ENCODE measurements around the gene SLC35B2. TPM values are rescaled to one million over a fixed set of nuclear protein-coding genes. Genes with fewer than 3 reads are reported as not detected.

SLC35B2 gene

DNA sequence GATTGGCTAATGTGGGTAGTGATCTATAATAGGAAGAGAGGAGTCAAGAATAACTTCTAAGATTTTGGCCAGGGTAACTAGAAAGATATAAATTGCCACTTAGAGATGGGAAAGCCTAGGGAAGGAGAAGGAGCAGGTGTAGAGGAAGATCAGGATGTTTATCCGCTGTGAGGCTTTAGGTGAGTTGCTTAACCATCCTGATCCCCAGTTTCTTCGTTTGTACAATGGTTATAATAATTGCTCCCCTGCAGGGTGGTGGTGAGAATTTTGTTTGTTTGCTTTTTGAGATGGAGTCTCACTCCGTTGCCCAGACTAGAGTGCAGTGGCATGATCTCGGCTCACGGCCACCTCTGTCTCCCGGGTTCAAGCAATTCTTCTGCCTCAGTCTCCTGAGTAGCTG lies 43.0 kb downstream of the SLC35B2 start:
- WGBS, 2 donors (ENCODE audit: extremely low coverage in 2 of 2, insufficient read length in 2 of 2, insufficient replicate concordance in 1 of 2) = no CpG with 5 or more reads among the region's 6 CpGs
- DNase-seq (ENCODE audit: low spot score) = no peak

DNA sequence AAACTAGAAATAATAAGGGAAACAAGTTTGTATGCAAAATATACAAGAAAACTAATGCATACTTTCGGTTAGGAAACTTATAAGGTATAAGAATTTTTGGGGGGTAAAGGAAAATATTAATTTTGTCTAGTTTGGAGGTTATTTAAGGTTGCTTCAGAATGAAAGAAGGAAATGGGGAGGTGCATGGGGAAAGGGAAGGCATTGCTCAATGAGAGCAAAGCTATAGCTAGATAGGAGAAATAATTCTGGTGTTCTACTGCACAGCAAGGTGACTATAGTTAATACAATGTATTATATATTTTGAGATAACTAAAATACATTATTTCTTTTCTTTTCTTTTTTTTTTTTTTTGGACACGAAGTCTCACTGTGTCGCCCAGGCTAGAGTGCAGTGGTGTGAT lies 46.0 kb downstream of the SLC35B2 start:
- Histone ChIP-seq H2AFZ (ENCODE audit: low read length) (no peak overlapping the region), H4K91ac (ENCODE audit: low read depth, low read length, poor library complexity) (no peak overlapping the region), H3K14ac (ENCODE audit: low read length) (no peak overlapping the region), H3K9ac (ENCODE audit: low read depth, low read length, poor library complexity) (no peak overlapping the region), H3K9me3 (replicated peaks in 1 of 2; ENCODE audit: control insufficient read depth in 2 of 2, insufficient read depth in 1 of 2, low read depth in 1 of 2, low read length in 2 of 2) (no peaks in the 10 kb centered on the region), H3K36me3 (replicated peaks in 1 of 2; ENCODE audit: control insufficient read depth in 2 of 2, insufficient read depth in 2 of 2, low read length in 2 of 2) (no peaks in the 10 kb centered on the region), H4K8ac (ENCODE audit: low read depth, low read length) (no peak overlapping the region), H2AK5ac (ENCODE audit: low read depth, low read length) (no peak overlapping the region), H3K4me3 (ENCODE audit: low read length in 2 of 2) (no peak overlapping the region), H3K4me2 (ENCODE audit: insufficient read depth, low read length, poor library complexity, severe bottlenecking) (no peak overlapping the region), H3K4me1 (ENCODE audit: control insufficient read depth in 2 of 2, insufficient read depth in 1 of 2, low read depth in 1 of 2, low read length in 2 of 2) (peaks cover 5 to 6% of the 10 kb centered on the region in 2 donors), H3K27ac (replicated peaks; ENCODE audit: low read length) (no peak overlapping the region), H2BK12ac (ENCODE audit: low read length) (no peak overlapping the region), H3K18ac (ENCODE audit: low read length) (no peak overlapping the region), H2BK15ac (ENCODE audit: low read length) (no peak overlapping the region), H3K4ac (ENCODE audit: low read length) (no peak overlapping the region), H3K23ac (ENCODE audit: low read depth, low read length, poor library complexity) (no peak overlapping the region), H3K27me3 (ENCODE audit: control insufficient read depth in 3 of 3, insufficient read depth in 3 of 3, low read depth in 1 of 3, low read length in 3 of 3) (no peaks in the 10 kb centered on the region), H2BK5ac (ENCODE audit: low read length) (no peak overlapping the region), H2BK120ac (ENCODE audit: low read depth, low read length) (no peak overlapping the region), H3K79me1 (ENCODE audit: low read depth, low read length) (no peaks in the 10 kb centered on the region)
- 100% methylated on average over 1 of the region's 3 CpGs; no CpG with 5 or more reads in 1 of the 2 donors for WGBS, 2 donors (ENCODE audit: extremely low coverage in 2 of 2, insufficient read length in 2 of 2, insufficient replicate concordance in 1 of 2)
- no peak for DNase-seq (ENCODE audit: low spot score)

More for the DNA sequence above, 43.0 kb downstream of the SLC35B2 start:
- no peak overlapping the region for H3K14ac ChIP-seq (ENCODE audit: low read length)
- H4K8ac ChIP-seq (ENCODE audit: low read depth, low read length) = no peak overlapping the region
- H3K27ac ChIP-seq (replicated peaks; ENCODE audit: low read length) = no peak overlapping the region
- H3K4me2 ChIP-seq (ENCODE audit: insufficient read depth, low read length, poor library complexity, severe bottlenecking) = no peak overlapping the region
- no peak overlapping the region for H2AK5ac ChIP-seq (ENCODE audit: low read depth, low read length)
- H3K27me3 ChIP-seq (ENCODE audit: control insufficient read depth in 3 of 3, insufficient read depth in 3 of 3, low read depth in 1 of 3, low read length in 3 of 3) = no peaks in the 10 kb centered on the region
- H3K23ac ChIP-seq (ENCODE audit: low read depth, low read length, poor library complexity) = no peak overlapping the region
- peaks cover 22 to 23% of the 10 kb centered on the region in 2 donors for H3K4me1 ChIP-seq (ENCODE audit: control insufficient read depth in 2 of 2, insufficient read depth in 1 of 2, low read depth in 1 of 2, low read length in 2 of 2)
- no peak overlapping the region for H3K4me3 ChIP-seq (ENCODE audit: low read length in 2 of 2)
- no peaks in the 10 kb centered on the region for H3K79me1 ChIP-seq (ENCODE audit: low read depth, low read length)
- no peak overlapping the region for H2BK12ac ChIP-seq (ENCODE audit: low read length)
- no peak overlapping the region for H3K9ac ChIP-seq (ENCODE audit: low read depth, low read length, poor library complexity)
- no peak overlapping the region for H3K4ac ChIP-seq (ENCODE audit: low read length)
- H3K36me3 ChIP-seq (replicated peaks in 1 of 2; ENCODE audit: control insufficient read depth in 2 of 2, insufficient read depth in 2 of 2, low read length in 2 of 2) = no peaks in the 10 kb centered on the region
- no peak overlapping the region for H2BK15ac ChIP-seq (ENCODE audit: low read length)
- H3K18ac ChIP-seq (ENCODE audit: low read length) = no peak overlapping the region
- H2BK5ac ChIP-seq (ENCODE audit: low read length) = no peak overlapping the region
- no peak overlapping the region for H2BK120ac ChIP-seq (ENCODE audit: low read depth, low read length)
- H2AFZ ChIP-seq (ENCODE audit: low read length) = no peak overlapping the region
- H4K91ac ChIP-seq (ENCODE audit: low read depth, low read length, poor library complexity) = no peak overlapping the region
- H3K9me3 ChIP-seq (replicated peaks in 1 of 2; ENCODE audit: control insufficient read depth in 2 of 2, insufficient read depth in 1 of 2, low read depth in 1 of 2, low read length in 2 of 2) = no peaks in the 10 kb centered on the region

DNA sequence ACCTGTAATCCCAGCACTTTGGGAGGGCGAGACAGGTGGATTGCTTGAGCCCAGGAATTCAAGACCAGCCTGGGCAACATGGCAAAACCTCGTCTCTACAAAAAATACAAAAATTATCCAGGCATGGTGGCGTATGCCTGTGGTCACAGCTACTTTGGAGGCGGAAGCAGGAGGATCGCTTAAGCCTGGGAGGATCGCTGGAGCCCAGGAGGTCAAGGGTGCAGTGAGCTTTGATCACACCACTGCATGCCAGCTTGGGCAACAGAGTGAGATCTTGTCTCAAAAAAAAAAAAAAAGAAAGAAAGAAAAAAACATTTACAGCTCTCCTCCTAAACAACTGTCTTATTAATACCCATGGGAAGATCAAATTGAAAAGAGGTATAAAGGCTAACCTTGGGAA lies 49.4 kb downstream of the SLC35B2 start:
- H3K27me3 ChIP-seq (ENCODE audit: control insufficient read depth in 3 of 3, insufficient read depth in 3 of 3, low read depth in 1 of 3, low read length in 3 of 3) = no peaks in the 10 kb centered on the region
- no peak overlapping the region for H3K4me2 ChIP-seq (ENCODE audit: insufficient read depth, low read length, poor library complexity, severe bottlenecking)
- no peak overlapping the region for H4K8ac ChIP-seq (ENCODE audit: low read depth, low read length)
- no peak overlapping the region for H2BK12ac ChIP-seq (ENCODE audit: low read length)
- H2AK5ac ChIP-seq (ENCODE audit: low read depth, low read length) = no peak overlapping the region
- peaks cover 7 to 9% of the 10 kb centered on the region in 2 donors for H3K4me1 ChIP-seq (ENCODE audit: control insufficient read depth in 2 of 2, insufficient read depth in 1 of 2, low read depth in 1 of 2, low read length in 2 of 2)
- H2AFZ ChIP-seq (ENCODE audit: low read length) = no peak overlapping the region
- H3K36me3 ChIP-seq (replicated peaks in 1 of 2; ENCODE audit: control insufficient read depth in 2 of 2, insufficient read depth in 2 of 2, low read length in 2 of 2) = no peaks in the 10 kb centered on the region
- no peak for DNase-seq (ENCODE audit: low spot score)
- no peak overlapping the region for H3K4ac ChIP-seq (ENCODE audit: low read length)
- no peak overlapping the region for H3K14ac ChIP-seq (ENCODE audit: low read length)
- WGBS, 2 donors (ENCODE audit: extremely low coverage in 2 of 2, insufficient read length in 2 of 2, insufficient replicate concordance in 1 of 2) = no CpG with 5 or more reads among the region's 6 CpGs
- no peak overlapping the region for H3K4me3 ChIP-seq (ENCODE audit: low read length in 2 of 2)
- no peak overlapping the region for H3K9ac ChIP-seq (ENCODE audit: low read depth, low read length, poor library complexity)
- H2BK120ac ChIP-seq (ENCODE audit: low read depth, low read length) = no peak overlapping the region
- H2BK15ac ChIP-seq (ENCODE audit: low read length) = no peak overlapping the region
- H4K91ac ChIP-seq (ENCODE audit: low read depth, low read length, poor library complexity) = no peak overlapping the region
- H3K27ac ChIP-seq (replicated peaks; ENCODE audit: low read length) = no peak overlapping the region
- no peak overlapping the region for H3K23ac ChIP-seq (ENCODE audit: low read depth, low read length, poor library complexity)
- no peaks in the 10 kb centered on the region for H3K9me3 ChIP-seq (replicated peaks in 1 of 2; ENCODE audit: control insufficient read depth in 2 of 2, insufficient read depth in 1 of 2, low read depth in 1 of 2, low read length in 2 of 2)
- H3K18ac ChIP-seq (ENCODE audit: low read length) = no peak overlapping the region
- H2BK5ac ChIP-seq (ENCODE audit: low read length) = no peak overlapping the region
- H3K79me1 ChIP-seq (ENCODE audit: low read depth, low read length) = no peaks in the 10 kb centered on the region

Small RNAs within 50 kb of the gene (small RNA-seq; reads per million reads assigned to genes)
- gene RN7SL811P (ENCODE audit: insufficient read depth) = not detected
